Neural cell (in vitro differentiated cells): Measurements from ENCODE around the gene TCF20. TPM values are rescaled to one million over a fixed set of nuclear protein-coding genes. Genes with fewer than 3 reads are reported as not detected.

Experiments
- H2AFZ ChIP-seq: fragments of 200-600, 300-800 bp; sonication (generic), shearing (Covaris generic); 2 replicates; pipeline ENCODE4 v1.6.0; 2014; ENCODE audit warnings: low read depth, mild to moderate bottlenecking, antibody characterized with exemption, low read length, moderate library complexity
- H3F3A ChIP-seq: fragments of 200-600 bp; shearing (Covaris generic); 2 replicates; pipeline ENCODE4 v1.6.1; 2016; ENCODE audit warnings: mild to moderate bottlenecking, moderate library complexity, mixed read lengths, antibody characterized with exemption, low read length; ENCODE audit not compliant: insufficient read depth, poor library complexity, severe bottlenecking
- H3K27ac ChIP-seq: fragments of 200-600, 300-800 bp; sonication (generic), shearing (Covaris generic); 2 replicates; pipeline ENCODE4 v1.5.1; 2014; ENCODE audit warnings: mild to moderate bottlenecking, low read length, moderate library complexity
- H3K27me3 ChIP-seq: fragments of 300-800, 200-600 bp; sonication (generic), shearing (Covaris generic); 2 replicates; pipeline ENCODE4 v1.6.0; 2014; ENCODE audit warnings: mild to moderate bottlenecking, low read depth, low read length, moderate library complexity; ENCODE audit not compliant: insufficient read depth
- H3K36me3 ChIP-seq: fragments of 300-800, 200-600 bp; sonication (generic), shearing (Covaris generic); 2 replicates; pipeline ENCODE4 v1.5.1; 2014; ENCODE audit warnings: mild to moderate bottlenecking, antibody characterized with exemption, low read length, moderate library complexity; ENCODE audit not compliant: insufficient read depth
- H3K4me2 ChIP-seq: fragments of 300-800, 200-600 bp; sonication (generic), shearing (Covaris generic); 2 replicates; pipeline ENCODE4 v1.6.0; 2014; ENCODE audit warnings: mild to moderate bottlenecking, low read length
- H3K4me3 ChIP-seq: fragments of 300-800, 200-600 bp; sonication (generic), shearing (Covaris generic); 2 replicates; pipeline ENCODE4 v1.5.1; 2014; ENCODE audit warnings: mild to moderate bottlenecking, low read length, moderate library complexity
- H3K79me2 ChIP-seq: fragments of 200-600 bp; shearing (Covaris generic); replicated peaks from 2 replicates; pipeline ENCODE4 v1.6.0; 2014; ENCODE audit warnings: mild to moderate bottlenecking, low read length, moderate library complexity; ENCODE audit not compliant: insufficient read depth
- H3K9ac ChIP-seq: fragments of 300-800, 200-600 bp; sonication (generic), shearing (Covaris generic); 2 replicates; pipeline ENCODE4 v1.6.1; 2016; ENCODE audit warnings: mild to moderate bottlenecking, low read length, mixed read lengths
- H3K9me2 ChIP-seq: fragments of 200-600 bp; shearing (Covaris generic); 2 replicates; pipeline ENCODE4 v1.6.1; 2016; ENCODE audit warnings: mild to moderate bottlenecking, low read length, mixed read lengths; ENCODE audit not compliant: insufficient read depth
- H3K9me3 ChIP-seq: fragments of 200-600, 300-800 bp; sonication (generic), shearing (Covaris generic); 2 replicates; pipeline ENCODE4 v1.6.1; 2016; ENCODE audit warnings: mild to moderate bottlenecking, mixed run types, low read length, moderate library complexity, mixed read lengths
- H4K20me1 ChIP-seq: fragments of 200-600 bp; shearing (Covaris generic); 2 replicates; pipeline ENCODE4 v1.6.1; 2016; ENCODE audit warnings: mild to moderate bottlenecking, mixed run types; ENCODE audit not compliant: insufficient read depth
- CTCF ChIP-seq: fragments of 450-650 bp; IDR thresholded peaks from 2 replicates; pipeline ENCODE4 v1.5.1; 2014; ENCODE audit warnings: antibody characterized with exemption, mild to moderate bottlenecking, moderate library complexity; ENCODE audit not compliant: poor library complexity, severe bottlenecking
- EP300 ChIP-seq: fragments of 450-650 bp; conservative IDR thresholded peaks from 2 replicates; pipeline ENCODE4 v1.6.1; 2014; ENCODE audit warnings: antibody characterized with exemption, mild to moderate bottlenecking, moderate library complexity; ENCODE audit not compliant: poor library complexity, severe bottlenecking
- EZH2 ChIP-seq: fragments of 200-600, 300-800 bp; shearing (Covaris generic), sonication (generic); IDR thresholded peaks from 2 replicates; pipeline ENCODE4 v1.6.1; 2014; ENCODE audit warnings: antibody characterized with exemption, low read length, borderline replicate concordance, mild to moderate bottlenecking; ENCODE audit not compliant: insufficient read depth, poor library complexity, severe bottlenecking
- MXI1 ChIP-seq: fragments of 450-650 bp; conservative IDR thresholded peaks from 2 replicates; pipeline ENCODE4 v1.6.1; 2014; ENCODE audit warnings: antibody characterized with exemption, mild to moderate bottlenecking; ENCODE audit not compliant: poor library complexity, severe bottlenecking
- POLR2AphosphoS5 ChIP-seq: IDR thresholded peaks from 2 replicates; pipeline ENCODE4 v1.6.1; 2012
- RAD21 ChIP-seq: fragments of 450-650 bp; conservative IDR thresholded peaks from 2 replicates; pipeline ENCODE4 v1.6.1; 2014; ENCODE audit warnings: antibody characterized with exemption, mild to moderate bottlenecking, moderate library complexity
- REST ChIP-seq: IDR thresholded peaks from 2 replicates; pipeline ENCODE4 v1.6.1; 2012; ENCODE audit warnings: borderline replicate concordance
- SMC3 ChIP-seq: fragments of 450-650 bp; conservative IDR thresholded peaks from 2 replicates; pipeline ENCODE4 v1.6.1; 2014; ENCODE audit warnings: antibody characterized with exemption, mild to moderate bottlenecking, moderate library complexity; ENCODE audit not compliant: poor library complexity
- TAF1 ChIP-seq: IDR thresholded peaks from 2 replicates; pipeline ENCODE4 v1.6.1; 2012; ENCODE audit warnings: low read depth
- polyA plus RNA-seq: library from polyadenylated mRNA; depleted of rRNA; stranded (reverse); fragments of >200 nt; gene quantifications from 2 replicates; pipeline ENCODE4 v1.2.3, GENCODE V29; 2014

The TCF20 gene
- polyA plus RNA-seq, 1 donor from 2014 or later, result 21.9 TPM

GRCh38 chr22:42291287-42291686 lies 20.8 kb upstream of the TCF20 start:
- Histone ChIP-seq H3K27ac (no peak overlapping the region), H3K4me2 (no peak overlapping the region)
- TF ChIP-seq EP300, result no peak
- no peak for TF ChIP-seq POLR2AphosphoS5
- TF ChIP-seq MXI1, result no peak
- no peak for TF ChIP-seq EZH2
- TF ChIP-seq REST, result no peak
- TF ChIP-seq RAD21, result no peak
- no peak for TF ChIP-seq CTCF
- TF ChIP-seq TAF1, result no peak
- no peak for TF ChIP-seq SMC3

GRCh38 chr22:42289671-42290541 lies 19.5 kb upstream of the TCF20 start:
- no peak overlapping the region for H3K4me3 ChIP-seq
- no peaks in the 10 kb centered on the region for H3K36me3 ChIP-seq
- no peak overlapping the region for H3K9ac ChIP-seq
- H3K27ac ChIP-seq, result no peak overlapping the region
- no peaks in the 10 kb centered on the region for H3K27me3 ChIP-seq
- no peak overlapping the region for H2AFZ ChIP-seq
- H4K20me1 ChIP-seq, result no peaks in the 10 kb centered on the region
- no peaks in the 10 kb centered on the region for H3K79me2 ChIP-seq
- H3K9me2 ChIP-seq, result no peaks in the 10 kb centered on the region
- no peaks in the 10 kb centered on the region for H3K9me3 ChIP-seq
- TF ChIP-seq RAD21, result no peak
- TF ChIP-seq MXI1, result no peak
- TF ChIP-seq TAF1, result no peak
- H3F3A ChIP-seq, result no peaks in the 10 kb centered on the region
- H3K4me2 ChIP-seq, result no peak overlapping the region

More at GRCh38 chr22:42291287-42291686, 20.8 kb upstream of the TCF20 start:
- Histone ChIP-seq H4K20me1 (no peaks in the 10 kb centered on the region), H3K9me2 (no peaks in the 10 kb centered on the region), H3K79me2 (no peaks in the 10 kb centered on the region), H3K27me3 (no peaks in the 10 kb centered on the region), H3F3A (no peaks in the 10 kb centered on the region), H3K9me3 (no peaks in the 10 kb centered on the region), H3K9ac (no peak overlapping the region), H3K36me3 (no peaks in the 10 kb centered on the region), H3K4me3 (no peak overlapping the region), H2AFZ (no peak overlapping the region)
